ENCODE data around the gene CAMSAP3.

CAMSAP3 gene

GRCh38 chr19:7629347-7630054 is 33.8 kb downstream of the CAMSAP3 start, which contains the start of the genes PET100 and XAB2:
Gene PET100 (plus strand): TSS chr19:7629793. CDS start chr19:7629834, 41 bp downstream.
Gene XAB2 (minus strand): TSS chr19:7629545. CDS start chr19:7629527, 18 bp downstream.
- Histone ChIP-seq H3K27ac (replicated peaks; ENCODE audit: low read length) (no peak within 1 kb of the TSS), H2AFZ (ENCODE audit: low read length) (peak within 1 kb of the TSS; percentile 82)
- WGBS, 2 donors (ENCODE audit: extremely low coverage in 2 of 2, insufficient read length in 2 of 2, insufficient replicate concordance in 1 of 2) = no CpG with 5 or more reads among the region's 40 CpGs

GRCh38 chr19:7631577-7631976 is 35.9 kb downstream of the CAMSAP3 start:
- Histone ChIP-seq H3K14ac (ENCODE audit: low read length) (peak overlapping the region; percentile 14), H4K91ac (ENCODE audit: low read depth, low read length, poor library complexity) (no peak overlapping the region), H3K36me3 (replicated peaks in 1 of 2; ENCODE audit: control insufficient read depth in 2 of 2, insufficient read depth in 2 of 2, low read length in 2 of 2) (peaks cover 6 to 13% of the 10 kb centered on the region in 2 donors), H3K4me3 (ENCODE audit: low read length in 2 of 2) (no peak overlapping the region), H3K79me1 (ENCODE audit: low read depth, low read length) (peaks cover 28% of the 10 kb centered on the region), H3K27ac (replicated peaks; ENCODE audit: low read length) (no peak overlapping the region), H3K9me3 (replicated peaks in 1 of 2; ENCODE audit: control insufficient read depth in 2 of 2, insufficient read depth in 1 of 2, low read depth in 1 of 2, low read length in 2 of 2) (no peaks in the 10 kb centered on the region), H2BK120ac (ENCODE audit: low read depth, low read length) (no peak overlapping the region), H3K23ac (ENCODE audit: low read depth, low read length, poor library complexity) (no peak overlapping the region), H2BK15ac (ENCODE audit: low read length) (no peak overlapping the region), H3K27me3 (ENCODE audit: control insufficient read depth in 3 of 3, insufficient read depth in 3 of 3, low read depth in 1 of 3, low read length in 3 of 3) (peaks cover 0 to 11% (median 8%) of the 10 kb centered on the region in 3 experiments), H3K4ac (ENCODE audit: low read length) (no peak overlapping the region), H3K4me2 (ENCODE audit: insufficient read depth, low read length, poor library complexity, severe bottlenecking) (no peak overlapping the region), H4K8ac (ENCODE audit: low read depth, low read length) (no peak overlapping the region), H2AFZ (ENCODE audit: low read length) (no peak overlapping the region), H2BK5ac (ENCODE audit: low read length) (no peak overlapping the region), H3K18ac (ENCODE audit: low read length) (no peak overlapping the region), H2BK12ac (ENCODE audit: low read length) (no peak overlapping the region), H3K9ac (ENCODE audit: low read depth, low read length, poor library complexity) (no peak overlapping the region), H3K4me1 (ENCODE audit: control insufficient read depth in 2 of 2, insufficient read depth in 1 of 2, low read depth in 1 of 2, low read length in 2 of 2) (peaks cover 8 to 14% of the 10 kb centered on the region in 2 donors), H2AK5ac (ENCODE audit: low read depth, low read length) (no peak overlapping the region)
- DNase-seq (ENCODE audit: low spot score) = no peak
- no CpG with 5 or more reads among the region's 12 CpGs for WGBS, 2 donors (ENCODE audit: extremely low coverage in 2 of 2, insufficient read length in 2 of 2, insufficient replicate concordance in 1 of 2)

More at GRCh38 chr19:7629347-7630054, 33.8 kb downstream of the CAMSAP3 start, which contains the start of the genes PET100 and XAB2:
- no peaks in the 10 kb centered on the region for H3K9me3 ChIP-seq (replicated peaks in 1 of 2; ENCODE audit: control insufficient read depth in 2 of 2, insufficient read depth in 1 of 2, low read depth in 1 of 2, low read length in 2 of 2)
- no peak within 1 kb of the TSS for H2BK15ac ChIP-seq (ENCODE audit: low read length)
- H3K18ac ChIP-seq (ENCODE audit: low read length) = peak within 1 kb of the TSS; percentile 87
- H2AK5ac ChIP-seq (ENCODE audit: low read depth, low read length) = peak within 1 kb of the TSS; percentile 48
- H3K4me3 ChIP-seq (ENCODE audit: low read length in 2 of 2) = peak within 1 kb of the TSS; percentile 89 to 92
- peak within 1 kb of the TSS; percentile 3 for H4K8ac ChIP-seq (ENCODE audit: low read depth, low read length)
- H3K79me1 ChIP-seq (ENCODE audit: low read depth, low read length) = peaks cover 41% of the 10 kb centered on the region
- H3K27me3 ChIP-seq (ENCODE audit: control insufficient read depth in 3 of 3, insufficient read depth in 3 of 3, low read depth in 1 of 3, low read length in 3 of 3) = no peaks in the 10 kb centered on the region
- H4K91ac ChIP-seq (ENCODE audit: low read depth, low read length, poor library complexity) = no peak within 1 kb of the TSS
- H2BK12ac ChIP-seq (ENCODE audit: low read length) = no peak within 1 kb of the TSS
- H2BK5ac ChIP-seq (ENCODE audit: low read length) = no peak within 1 kb of the TSS
- H3K4me1 ChIP-seq (ENCODE audit: control insufficient read depth in 2 of 2, insufficient read depth in 1 of 2, low read depth in 1 of 2, low read length in 2 of 2) = peaks cover 8 to 12% of the 10 kb centered on the region in 2 donors
- DNase-seq (ENCODE audit: low spot score) = peak; percentile 99
- no peak within 1 kb of the TSS for H3K4ac ChIP-seq (ENCODE audit: low read length)
- H3K9ac ChIP-seq (ENCODE audit: low read depth, low read length, poor library complexity) = peak within 1 kb of the TSS; percentile 96
- H3K36me3 ChIP-seq (replicated peaks in 1 of 2; ENCODE audit: control insufficient read depth in 2 of 2, insufficient read depth in 2 of 2, low read length in 2 of 2) = peaks cover 9 to 27% of the 10 kb centered on the region in 2 donors
- H2BK120ac ChIP-seq (ENCODE audit: low read depth, low read length) = no peak within 1 kb of the TSS
- peak within 1 kb of the TSS; percentile 85 for H3K4me2 ChIP-seq (ENCODE audit: insufficient read depth, low read length, poor library complexity, severe bottlenecking)
- H3K14ac ChIP-seq (ENCODE audit: low read length) = no peak within 1 kb of the TSS
- H3K23ac ChIP-seq (ENCODE audit: low read depth, low read length, poor library complexity) = peak within 1 kb of the TSS; percentile 35

DNA sequence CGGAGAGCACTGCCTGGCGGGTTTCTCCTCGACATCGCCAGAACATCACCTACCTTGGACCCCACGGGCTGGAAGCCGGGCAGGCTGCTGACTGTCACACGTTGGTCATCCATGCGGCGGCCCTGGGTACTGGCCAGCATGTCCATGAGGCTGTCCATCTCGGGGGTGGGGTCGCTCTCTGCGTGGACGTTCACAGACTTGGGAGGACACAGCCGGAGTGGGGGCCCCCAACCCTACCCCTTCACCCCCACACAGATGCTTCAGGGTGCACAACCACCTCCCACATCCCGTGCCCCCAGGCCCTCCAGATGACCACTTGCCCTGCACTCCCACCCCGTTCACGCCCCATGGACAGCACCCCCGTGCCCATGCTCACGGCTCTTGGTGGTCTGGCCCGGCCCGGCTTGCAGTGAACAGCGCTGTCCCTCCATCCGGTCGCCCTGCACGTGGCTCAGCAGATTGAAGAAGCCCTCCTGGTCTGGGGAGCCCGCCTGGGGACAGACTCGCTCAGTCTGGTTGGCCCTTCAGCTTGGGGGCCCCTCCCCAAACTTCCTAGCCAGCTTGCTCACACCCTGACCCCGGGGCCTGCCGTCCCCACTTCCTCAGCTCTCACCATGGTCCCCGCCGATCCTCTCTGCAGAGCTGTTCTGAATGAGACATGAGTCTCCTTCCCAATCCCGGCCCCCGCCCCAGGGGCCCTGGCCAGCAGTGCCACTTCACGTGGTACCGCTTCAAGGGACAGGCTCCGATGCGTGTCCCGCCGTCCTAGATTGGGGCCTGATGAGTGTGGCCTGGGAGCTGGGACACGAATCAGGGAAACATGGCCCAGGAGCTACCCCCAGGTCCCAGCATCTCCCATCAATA is 36.9 kb downstream of the CAMSAP3 start:
- peaks cover 1 to 4% of the 10 kb centered on the region in 2 donors for H3K36me3 ChIP-seq (replicated peaks in 1 of 2; ENCODE audit: control insufficient read depth in 2 of 2, insufficient read depth in 2 of 2, low read length in 2 of 2)
- no peak overlapping the region for H3K27ac ChIP-seq (replicated peaks; ENCODE audit: low read length)
- peak overlapping the region; percentile 24 for H2BK5ac ChIP-seq (ENCODE audit: low read length)
- no peak overlapping the region for H3K4me3 ChIP-seq (ENCODE audit: low read length in 2 of 2)
- peaks cover 8 to 16% of the 10 kb centered on the region in 2 donors for H3K4me1 ChIP-seq (ENCODE audit: control insufficient read depth in 2 of 2, insufficient read depth in 1 of 2, low read depth in 1 of 2, low read length in 2 of 2)
- H3K27me3 ChIP-seq (ENCODE audit: control insufficient read depth in 3 of 3, insufficient read depth in 3 of 3, low read depth in 1 of 3, low read length in 3 of 3) = peaks cover 0 to 17% (median 8%) of the 10 kb centered on the region in 3 experiments
- no peak overlapping the region for H3K14ac ChIP-seq (ENCODE audit: low read length)
- H3K9ac ChIP-seq (ENCODE audit: low read depth, low read length, poor library complexity) = peak overlapping the region; percentile 21
- H4K8ac ChIP-seq (ENCODE audit: low read depth, low read length) = no peak overlapping the region
- WGBS, 2 donors (ENCODE audit: extremely low coverage in 2 of 2, insufficient read length in 2 of 2, insufficient replicate concordance in 1 of 2) = no CpG with 5 or more reads among the region's 40 CpGs
- H2AK5ac ChIP-seq (ENCODE audit: low read depth, low read length) = no peak overlapping the region
- no peak overlapping the region for H2BK15ac ChIP-seq (ENCODE audit: low read length)
- peaks cover 20% of the 10 kb centered on the region for H3K79me1 ChIP-seq (ENCODE audit: low read depth, low read length)
- H2BK12ac ChIP-seq (ENCODE audit: low read length) = no peak overlapping the region
- no peak overlapping the region for H3K18ac ChIP-seq (ENCODE audit: low read length)
- no peak for DNase-seq (ENCODE audit: low spot score)
- no peak overlapping the region for H3K4ac ChIP-seq (ENCODE audit: low read length)
- no peak overlapping the region for H3K4me2 ChIP-seq (ENCODE audit: insufficient read depth, low read length, poor library complexity, severe bottlenecking)
- no peak overlapping the region for H3K23ac ChIP-seq (ENCODE audit: low read depth, low read length, poor library complexity)
- H4K91ac ChIP-seq (ENCODE audit: low read depth, low read length, poor library complexity) = no peak overlapping the region
- H2AFZ ChIP-seq (ENCODE audit: low read length) = no peak overlapping the region
- no peak overlapping the region for H2BK120ac ChIP-seq (ENCODE audit: low read depth, low read length)
- H3K9me3 ChIP-seq (replicated peaks in 1 of 2; ENCODE audit: control insufficient read depth in 2 of 2, insufficient read depth in 1 of 2, low read depth in 1 of 2, low read length in 2 of 2) = no peaks in the 10 kb centered on the region
